Nephron progenitor cell (in vitro differentiated cells): ENCODE data around the gene OSTN.

Experiments used
- DNase-seq: peaks from one replicate; pipeline ENCODE4 v3.0.0; 2021
- H3K27ac Mint-ChIP-seq: 2 replicates; pipeline ENCODE4 v1.8.0; 2021; ENCODE audit warnings: mild to moderate bottlenecking, moderate library complexity, mixed read lengths
- H3K27me3 Mint-ChIP-seq: 2 replicates; pipeline ENCODE4 v1.8.0; 2021; ENCODE audit warnings: mild to moderate bottlenecking, low read depth, mixed read lengths; ENCODE audit not compliant: poor library complexity
- H3K36me3 Mint-ChIP-seq: 2 replicates; pipeline ENCODE4 v1.8.0; 2021; ENCODE audit warnings: low read depth, mixed read lengths
- H3K4me1 Mint-ChIP-seq: 2 replicates; pipeline ENCODE4 v1.8.0; 2021; ENCODE audit warnings: mixed read lengths
- H3K4me3 Mint-ChIP-seq: 2 replicates; pipeline ENCODE4 v1.8.0; 2021; ENCODE audit warnings: mild to moderate bottlenecking, moderate library complexity, mixed read lengths
- H3K9me3 Mint-ChIP-seq: 2 replicates; pipeline ENCODE4 v1.8.0; 2021; ENCODE audit warnings: mild to moderate bottlenecking, moderate library complexity, mixed read lengths
- TF ChIP-seq, protein P1 (sequence below): fragments of 200-600 bp; sonication (generic); IDR thresholded peaks from 2 replicates; pipeline ENCODE4 v1.5.0; 2021; ENCODE audit warnings: antibody characterized with exemption

Gene OSTN

DNA sequence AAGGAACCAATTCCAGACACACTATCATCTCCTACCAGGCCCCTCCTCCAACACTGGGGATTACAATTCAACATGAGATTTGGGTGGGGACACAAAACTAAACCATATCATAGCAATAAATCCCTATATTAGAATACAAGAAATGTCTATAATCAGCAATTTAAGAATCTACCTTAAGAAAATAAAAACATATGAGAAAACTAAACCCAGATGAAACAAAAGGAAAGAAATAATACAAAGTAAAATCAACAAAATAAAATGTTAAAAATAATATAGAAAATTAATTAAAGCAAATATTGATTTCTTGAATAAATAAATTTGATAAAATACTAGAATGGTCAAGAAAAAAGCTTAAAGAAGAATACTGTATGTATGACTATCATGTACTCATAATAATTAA is 6.1 kb upstream of the OSTN start:
- TF ChIP-seq, protein P1, sequence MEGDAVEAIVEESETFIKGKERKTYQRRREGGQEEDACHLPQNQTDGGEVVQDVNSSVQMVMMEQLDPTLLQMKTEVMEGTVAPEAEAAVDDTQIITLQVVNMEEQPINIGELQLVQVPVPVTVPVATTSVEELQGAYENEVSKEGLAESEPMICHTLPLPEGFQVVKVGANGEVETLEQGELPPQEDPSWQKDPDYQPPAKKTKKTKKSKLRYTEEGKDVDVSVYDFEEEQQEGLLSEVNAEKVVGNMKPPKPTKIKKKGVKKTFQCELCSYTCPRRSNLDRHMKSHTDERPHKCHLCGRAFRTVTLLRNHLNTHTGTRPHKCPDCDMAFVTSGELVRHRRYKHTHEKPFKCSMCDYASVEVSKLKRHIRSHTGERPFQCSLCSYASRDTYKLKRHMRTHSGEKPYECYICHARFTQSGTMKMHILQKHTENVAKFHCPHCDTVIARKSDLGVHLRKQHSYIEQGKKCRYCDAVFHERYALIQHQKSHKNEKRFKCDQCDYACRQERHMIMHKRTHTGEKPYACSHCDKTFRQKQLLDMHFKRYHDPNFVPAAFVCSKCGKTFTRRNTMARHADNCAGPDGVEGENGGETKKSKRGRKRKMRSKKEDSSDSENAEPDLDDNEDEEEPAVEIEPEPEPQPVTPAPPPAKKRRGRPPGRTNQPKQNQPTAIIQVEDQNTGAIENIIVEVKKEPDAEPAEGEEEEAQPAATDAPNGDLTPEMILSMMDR = no peak
- Mint-ChIP-seq H3K36me3 (no peaks in the 10 kb centered on the region), H3K4me3 (no peak overlapping the region), H3K4me1 (peaks cover 6% of the 10 kb centered on the region), H3K27ac (no peak overlapping the region), H3K9me3 (no peaks in the 10 kb centered on the region), H3K27me3 (no peaks in the 10 kb centered on the region)
- DNase-seq = no peak

DNA sequence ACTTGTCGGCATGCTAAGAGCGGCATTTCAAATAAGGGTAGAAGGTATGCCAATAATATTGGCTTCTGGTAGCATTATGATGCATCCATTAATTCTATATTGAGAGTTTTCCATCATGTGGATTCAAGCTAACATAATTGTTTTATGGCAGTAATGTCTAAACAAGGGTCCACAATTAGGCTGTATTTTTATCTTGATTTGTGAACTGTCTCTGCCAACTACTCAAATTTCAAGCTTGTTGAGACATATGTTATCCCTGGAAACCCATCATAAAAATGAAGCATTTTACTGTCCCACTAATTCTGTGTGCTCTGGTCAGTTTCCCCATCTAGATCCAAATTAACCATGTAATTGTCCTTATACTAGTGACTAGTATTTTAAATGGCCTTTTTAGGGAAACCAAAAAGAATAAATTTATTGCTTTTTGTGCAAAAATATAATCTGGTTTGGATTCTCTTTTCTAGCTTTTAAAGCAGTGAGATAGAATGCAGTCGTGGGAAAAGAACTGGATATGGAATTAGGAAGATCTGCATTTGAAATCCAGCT is 1.2 kb upstream of the OSTN start:
- Mint-ChIP-seq H3K27me3 (no peaks in the 10 kb centered on the region), H3K4me3 (no peak overlapping the region)

DNA sequence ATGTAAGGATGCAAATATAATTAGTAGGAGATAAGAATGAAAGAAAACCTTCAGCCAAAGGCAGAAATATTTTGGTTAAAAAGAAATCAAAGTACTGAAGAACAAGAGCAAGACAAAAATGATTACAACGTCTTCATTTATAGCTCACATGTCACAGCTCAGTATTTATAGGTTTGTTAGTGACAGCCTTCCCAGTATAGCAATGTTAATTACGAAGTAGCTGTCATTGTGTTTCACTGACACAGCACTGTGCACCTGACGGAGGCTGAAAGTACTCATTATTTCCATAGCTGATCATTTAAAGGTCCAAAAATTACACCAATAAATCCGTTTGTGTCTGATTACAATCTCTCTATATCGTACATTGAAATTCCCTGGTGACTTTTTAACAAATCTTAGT is 561 bp upstream of the OSTN start:
- peaks cover 9% of the 10 kb centered on the region for H3K4me1 Mint-ChIP-seq
- no peak overlapping the region for H3K27ac Mint-ChIP-seq
- no peaks in the 10 kb centered on the region for H3K27me3 Mint-ChIP-seq
- H3K4me3 Mint-ChIP-seq = no peak overlapping the region
- no peaks in the 10 kb centered on the region for H3K9me3 Mint-ChIP-seq
- TF ChIP-seq, protein P1 = no peak
- DNase-seq = no peak
- no peaks in the 10 kb centered on the region for H3K36me3 Mint-ChIP-seq

More for the DNA sequence above, 1.2 kb upstream of the OSTN start:
- no peaks in the 10 kb centered on the region for H3K9me3 Mint-ChIP-seq
- no peak for DNase-seq
- H3K36me3 Mint-ChIP-seq = no peaks in the 10 kb centered on the region
- peaks cover 9% of the 10 kb centered on the region for H3K4me1 Mint-ChIP-seq
- no peak overlapping the region for H3K27ac Mint-ChIP-seq
- TF ChIP-seq, protein P1 = no peak

DNA sequence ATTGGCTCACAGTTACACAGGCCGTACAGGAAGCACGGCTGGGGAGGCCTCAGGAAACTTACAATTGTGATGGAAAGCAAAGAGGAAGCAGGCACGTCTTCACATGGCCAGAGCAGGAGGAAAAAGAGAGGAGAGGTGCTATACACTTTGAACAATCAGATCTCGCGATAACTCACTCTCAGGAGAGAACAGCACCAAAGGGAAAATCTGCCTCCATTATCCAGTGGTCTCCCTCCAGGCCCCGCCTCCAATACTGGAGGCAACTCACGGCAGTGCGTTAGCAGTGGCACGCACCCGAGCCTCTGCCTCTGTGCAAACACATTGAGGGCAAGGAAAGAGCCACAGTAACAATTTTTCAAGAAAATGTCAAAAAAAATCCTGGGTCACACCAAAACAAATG is 11.0 kb downstream of the OSTN start:
- H3K4me3 Mint-ChIP-seq = no peak overlapping the region
- no peak overlapping the region for H3K27ac Mint-ChIP-seq
- H3K36me3 Mint-ChIP-seq = no peaks in the 10 kb centered on the region
- H3K27me3 Mint-ChIP-seq = no peaks in the 10 kb centered on the region
- no peaks in the 10 kb centered on the region for H3K4me1 Mint-ChIP-seq
- TF ChIP-seq, protein P1 = no peak
- no peak for DNase-seq
- H3K9me3 Mint-ChIP-seq = no peaks in the 10 kb centered on the region

DNA sequence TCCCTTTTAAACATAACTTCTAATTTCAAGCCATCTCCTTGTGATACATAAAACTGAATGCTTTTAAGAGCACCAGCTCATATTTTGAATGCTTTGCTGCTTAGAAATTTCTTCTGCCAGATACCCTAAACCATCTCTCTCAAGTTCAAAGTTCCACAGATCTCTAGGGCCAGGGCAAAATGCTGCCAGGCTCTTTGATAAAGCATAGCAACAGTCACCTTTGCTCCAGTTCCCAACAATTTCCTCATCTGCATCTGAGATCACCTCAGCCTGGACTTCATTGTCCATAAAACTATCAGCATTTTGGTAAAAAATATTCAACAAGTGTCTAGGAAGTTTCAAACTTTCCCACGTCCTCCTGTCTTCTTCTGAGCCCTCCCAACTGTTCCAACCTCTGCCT is 17.5 kb downstream of the OSTN start:
- no peak overlapping the region for H3K27ac Mint-ChIP-seq

DNA sequence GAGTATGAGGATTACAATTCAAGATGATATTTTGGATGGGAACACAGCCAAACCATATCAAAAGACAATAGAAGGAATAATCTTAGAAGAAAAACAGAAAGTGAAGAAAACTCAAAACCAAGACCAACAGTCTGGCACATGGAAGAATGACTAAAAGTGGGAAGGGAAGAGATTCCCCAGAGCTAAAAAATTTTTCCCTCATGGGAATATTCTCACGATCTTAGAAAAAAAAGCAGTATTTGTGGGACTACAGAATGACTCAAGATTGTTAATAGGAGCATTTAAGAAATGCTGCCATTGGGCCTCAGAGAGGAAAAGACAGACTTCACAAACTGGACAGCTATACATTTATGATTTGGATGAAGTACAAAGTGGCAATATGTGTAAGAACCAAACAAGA is 18.3 kb downstream of the OSTN start:
- Mint-ChIP-seq H3K4me3 (no peak overlapping the region), H3K27ac (no peak overlapping the region), H3K27me3 (no peaks in the 10 kb centered on the region), H3K4me1 (no peaks in the 10 kb centered on the region), H3K36me3 (no peaks in the 10 kb centered on the region), H3K9me3 (peaks cover 10% of the 10 kb centered on the region)
- TF ChIP-seq, protein P1 = no peak
- no peak for DNase-seq

More for the DNA sequence above, 17.5 kb downstream of the OSTN start:
- no peaks in the 10 kb centered on the region for H3K4me1 Mint-ChIP-seq
- DNase-seq = no peak
- no peaks in the 10 kb centered on the region for H3K36me3 Mint-ChIP-seq
- TF ChIP-seq, protein P1 = no peak
- no peaks in the 10 kb centered on the region for H3K27me3 Mint-ChIP-seq
- H3K4me3 Mint-ChIP-seq = no peak overlapping the region
- H3K9me3 Mint-ChIP-seq = peaks cover 10% of the 10 kb centered on the region
